HG03439 (cell line): ENCODE results near the gene CYP24A1.

Experiments
- ATAC-seq: cut with Tn5 transposase; IDR thresholded peaks from one replicate; pipeline ENCODE4 v1.9.1; 2021; ENCODE audit warnings: mild to moderate bottlenecking, moderate library complexity; ENCODE audit not compliant: unreplicated experiment

Gene CYP24A1

DNA sequence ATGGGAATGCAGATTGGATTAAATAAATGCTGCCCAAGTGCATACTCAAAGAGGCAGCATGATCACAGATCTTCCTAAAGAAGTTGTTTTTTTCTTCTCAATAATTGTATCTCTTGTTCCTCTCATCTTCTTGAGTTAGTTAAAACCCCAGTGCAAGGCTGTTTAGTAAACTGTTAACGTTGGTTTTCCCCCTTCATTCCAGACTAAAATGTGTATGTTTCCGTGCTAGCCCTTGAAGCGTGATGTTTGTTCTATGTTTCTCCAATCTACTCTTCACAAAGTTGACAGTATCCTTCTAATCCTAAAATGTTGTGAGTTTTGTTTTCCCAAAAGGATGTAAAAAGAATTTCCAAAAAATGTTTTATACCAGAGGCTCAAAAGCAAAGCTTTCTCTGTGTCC is 15.6 kb downstream of the CYP24A1 start:
- ATAC-seq: no peak

DNA sequence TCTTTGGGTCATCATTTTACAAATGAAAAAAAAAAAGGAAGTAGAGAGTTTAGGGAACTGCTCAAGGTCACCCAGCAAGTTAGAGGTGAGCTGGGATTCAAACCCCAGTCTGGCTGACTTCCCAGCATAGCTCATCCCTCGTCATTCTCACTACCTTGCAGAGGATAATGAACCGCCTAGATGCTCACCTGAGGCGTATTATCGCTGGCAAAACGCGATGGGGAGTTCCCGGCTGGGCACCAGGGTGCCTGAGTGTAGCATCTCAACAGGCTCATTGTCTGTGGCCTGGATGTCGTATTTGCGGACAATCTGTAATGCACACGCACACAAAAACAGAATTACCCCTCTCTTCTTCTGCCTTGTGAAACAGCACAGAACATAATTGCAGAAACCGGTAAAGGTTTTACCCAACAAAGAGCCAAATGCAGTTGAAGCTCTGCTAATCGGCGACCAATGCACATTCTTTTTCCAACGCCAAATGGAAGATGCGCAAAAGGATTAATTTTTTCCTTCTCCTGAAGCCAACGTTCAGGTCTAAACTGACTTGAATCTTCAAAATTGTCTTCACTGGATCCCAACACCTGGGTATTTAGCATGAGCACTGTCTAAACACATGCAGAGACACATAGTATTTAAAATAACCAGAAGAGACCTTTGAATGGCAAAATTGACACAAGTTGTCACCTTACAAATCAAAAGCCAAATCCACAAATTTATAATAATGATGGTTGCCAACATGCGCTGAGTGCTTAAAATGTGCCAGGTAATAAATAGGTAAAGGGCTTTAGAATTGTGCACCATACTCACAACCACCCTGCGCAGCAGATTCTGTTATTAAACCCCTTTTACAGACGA is 16.6 kb downstream of the CYP24A1 start:
- ATAC-seq: no peak

DNA sequence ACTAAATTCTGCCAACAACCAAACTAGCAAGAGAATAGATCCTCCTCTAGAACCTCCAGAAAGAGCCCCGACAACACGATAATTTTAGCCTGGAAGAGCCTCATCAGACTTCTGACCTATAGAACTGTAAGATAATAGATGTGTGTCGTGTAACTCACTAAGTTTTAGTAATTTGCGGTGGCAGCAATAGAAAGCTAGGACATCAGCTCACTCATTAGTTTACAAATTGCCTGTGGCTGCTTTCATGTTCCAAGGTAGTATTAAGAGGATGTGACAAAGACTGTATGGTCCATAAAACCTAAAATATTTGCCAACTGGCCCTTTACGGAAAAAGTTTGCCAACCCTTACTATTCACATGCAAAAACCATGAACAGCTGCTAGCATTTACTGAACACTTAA is 17.3 kb downstream of the CYP24A1 start:
- ATAC-seq: no peak

DNA sequence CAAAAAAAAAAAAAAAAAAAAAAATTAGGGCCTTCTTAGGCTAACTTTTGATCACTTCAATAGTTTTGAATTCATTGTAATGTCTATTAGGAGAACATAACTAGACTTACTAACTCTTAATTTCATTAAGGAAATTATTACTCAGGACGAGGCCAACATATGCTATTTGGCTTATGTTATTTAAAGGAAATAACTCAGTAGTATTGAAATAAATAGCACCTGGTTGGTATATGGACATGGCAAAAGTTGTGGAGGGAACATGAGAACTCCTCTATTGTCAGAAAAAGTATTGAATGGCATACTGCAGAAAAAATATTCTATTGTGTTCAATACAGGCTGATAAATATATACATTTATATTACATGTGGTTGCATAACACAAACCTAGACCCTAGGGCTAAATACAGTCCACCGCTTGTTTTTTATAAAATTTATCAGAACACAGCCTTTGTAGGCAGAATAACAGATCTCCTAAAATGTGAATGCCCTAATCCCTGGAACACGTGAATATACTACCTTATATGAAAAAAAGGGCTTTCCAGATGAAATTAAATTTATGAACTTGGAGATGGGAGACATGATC is 18.0 kb downstream of the CYP24A1 start:
- ATAC-seq: no peak

DNA sequence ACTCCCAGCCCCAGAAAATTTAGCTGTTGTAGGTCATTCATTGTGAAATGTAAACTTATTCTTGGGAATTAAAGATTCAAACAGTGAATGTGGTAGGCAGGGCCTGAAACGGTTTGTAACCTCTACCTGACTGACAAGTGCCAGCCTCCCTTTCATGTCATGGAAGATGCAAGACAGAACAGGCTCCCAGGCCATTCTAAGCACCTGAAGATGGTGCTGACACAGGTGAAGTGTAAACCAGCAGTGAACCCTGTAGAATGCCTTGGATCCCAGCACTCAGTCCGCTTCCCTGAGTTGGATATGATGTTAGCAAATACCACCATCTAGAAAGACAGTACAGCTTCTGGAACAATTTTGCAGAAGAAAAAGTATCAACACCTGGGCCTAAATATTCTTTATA is 19.3 kb downstream of the CYP24A1 start:
- ATAC-seq: no peak

DNA sequence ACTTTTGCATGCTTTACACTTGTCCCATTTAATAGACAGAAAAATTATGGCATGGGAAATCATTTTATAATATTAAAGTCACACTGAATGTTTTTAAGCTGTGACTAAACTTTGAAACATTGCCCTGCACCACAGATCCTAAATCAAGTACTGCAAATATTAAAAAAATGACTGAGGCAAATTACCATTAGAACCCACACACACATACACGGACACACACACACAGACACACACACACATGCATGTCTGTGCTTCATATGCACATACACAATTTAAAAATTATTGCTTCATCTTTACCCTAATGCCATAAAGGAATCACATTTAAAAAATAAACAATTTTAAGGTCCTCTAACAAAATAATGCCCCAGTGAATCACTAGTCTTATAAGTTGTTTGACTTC is 19.9 kb downstream of the CYP24A1 start:
- ATAC-seq: no peak

DNA sequence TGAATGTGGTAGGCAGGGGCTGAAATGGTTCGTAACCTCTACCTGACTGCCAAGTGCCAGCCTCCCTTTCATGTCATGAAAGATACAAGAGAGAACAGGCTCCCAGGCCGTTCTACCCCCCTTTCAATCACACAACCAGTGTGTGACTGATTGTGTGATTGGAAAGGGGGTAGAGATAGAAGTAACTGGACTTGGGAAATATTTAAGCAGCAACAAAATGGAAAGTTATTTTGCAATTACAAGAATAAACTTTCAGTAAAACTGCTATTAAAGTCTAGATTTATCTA is 20.8 kb downstream of the CYP24A1 start:
- no peak for ATAC-seq

DNA sequence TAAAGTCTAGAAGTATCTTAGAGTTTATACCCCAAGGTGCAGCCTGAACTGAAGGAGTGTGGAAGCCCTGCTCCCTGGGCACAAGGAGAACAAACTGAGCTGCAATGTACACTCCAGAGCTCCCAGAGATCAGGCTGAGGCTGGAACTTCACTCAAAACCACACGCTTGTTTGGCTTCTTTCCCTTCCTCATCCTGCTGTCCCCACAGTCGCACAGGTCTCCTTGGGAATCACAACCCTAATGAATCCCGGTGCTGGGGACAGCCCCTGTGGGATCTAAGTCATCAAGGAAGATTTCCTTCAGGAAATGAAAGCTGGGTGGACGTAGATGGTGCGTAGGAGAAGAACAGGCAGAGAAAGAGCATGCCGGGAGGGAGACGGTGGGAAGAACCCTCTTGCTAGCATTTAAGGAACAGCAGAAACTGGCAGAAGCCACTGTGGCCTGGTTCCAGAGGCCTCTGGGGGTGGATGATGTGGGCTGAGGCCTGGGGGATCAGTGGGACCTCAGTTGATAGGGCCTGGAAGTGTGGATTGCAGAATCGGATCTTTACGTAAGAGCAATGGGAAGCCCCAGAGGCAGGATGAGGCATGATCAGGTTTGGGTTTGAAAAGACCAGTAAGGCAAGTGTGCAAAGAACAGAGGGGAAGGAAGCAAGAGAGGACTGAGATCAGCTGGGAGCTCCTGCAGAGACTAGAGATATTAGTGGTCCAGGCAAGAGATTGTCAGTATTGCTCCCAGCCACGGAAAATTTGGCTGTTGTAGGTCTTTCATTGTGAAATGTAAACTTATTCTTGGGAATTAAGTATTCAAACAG is 21.4 kb downstream of the CYP24A1 start:
- no peak for ATAC-seq

DNA sequence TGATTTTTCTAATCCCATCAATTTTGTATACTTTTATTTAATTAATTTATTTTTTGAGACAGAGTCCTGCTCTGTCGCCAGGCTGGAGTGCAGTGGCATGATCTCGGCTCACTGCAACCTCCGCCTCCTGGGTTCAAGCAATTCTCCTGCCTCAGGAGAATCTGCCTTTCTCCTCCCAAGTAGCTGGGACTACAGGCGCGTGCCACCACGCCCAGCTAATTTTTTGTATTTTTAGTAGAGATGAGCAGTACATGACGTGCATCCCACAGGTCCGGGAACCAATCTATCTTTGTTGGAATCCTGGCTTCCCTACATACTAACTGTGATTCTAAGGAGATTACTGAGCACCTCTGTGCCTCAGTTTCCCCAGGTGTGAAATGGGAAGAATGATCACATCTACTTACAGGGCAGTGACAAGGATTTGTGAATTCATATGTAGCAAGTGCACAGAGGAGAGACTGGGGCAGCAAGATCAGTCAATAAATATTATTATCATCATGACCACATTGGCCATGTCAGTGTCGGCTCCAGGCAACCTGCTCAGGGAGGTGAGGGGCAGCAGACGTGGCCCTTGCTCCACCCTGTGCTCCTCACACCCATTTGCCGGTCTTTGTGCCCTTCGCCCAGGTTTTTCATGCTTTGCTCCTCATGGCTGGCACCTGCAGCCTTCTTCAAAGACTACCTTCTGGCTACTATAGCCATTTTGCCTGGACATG is 22.1 kb downstream of the CYP24A1 start:
- ATAC-seq: no peak

DNA sequence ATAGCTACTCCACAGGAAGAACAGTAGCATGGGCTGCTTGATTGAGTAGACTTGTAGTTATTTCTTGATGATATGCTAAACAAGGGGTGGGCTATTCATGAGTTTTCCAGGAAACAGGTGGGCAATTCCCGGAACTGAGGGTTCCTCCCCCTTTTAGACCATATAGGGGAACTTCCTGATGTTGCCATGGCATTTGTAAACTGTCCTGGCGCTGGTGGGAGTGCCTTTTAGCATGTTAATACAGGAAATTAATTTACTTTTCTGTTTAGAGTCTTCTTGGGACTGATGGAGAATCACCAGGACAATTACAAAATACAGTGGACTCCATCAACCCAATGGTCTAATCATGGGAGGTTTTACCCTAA is 22.7 kb downstream of the CYP24A1 start:
- no peak for ATAC-seq

DNA sequence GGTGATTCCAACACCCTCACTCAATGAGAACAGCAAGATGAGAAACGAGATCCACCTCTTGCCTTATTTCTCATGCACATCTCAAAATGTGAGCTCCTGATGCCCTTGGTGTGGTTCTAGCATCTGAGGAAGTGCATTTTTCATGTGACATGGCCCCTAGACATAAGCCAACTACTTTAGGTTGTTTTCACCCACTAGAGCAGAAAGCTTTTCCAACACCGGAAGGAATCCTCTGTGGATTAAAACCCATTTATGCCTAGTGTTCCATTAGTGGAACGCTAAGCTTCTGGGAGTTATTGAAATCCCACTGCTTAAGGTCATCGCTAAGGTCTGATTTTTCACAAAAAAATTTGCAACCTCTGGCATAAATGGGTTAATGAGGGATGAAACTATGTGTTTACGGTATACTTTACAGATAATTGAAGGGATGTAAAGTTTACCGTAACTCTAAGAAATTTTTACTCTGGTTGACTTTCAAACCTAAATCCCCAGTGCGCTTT is 24.0 kb downstream of the CYP24A1 start:
- no peak for ATAC-seq

DNA sequence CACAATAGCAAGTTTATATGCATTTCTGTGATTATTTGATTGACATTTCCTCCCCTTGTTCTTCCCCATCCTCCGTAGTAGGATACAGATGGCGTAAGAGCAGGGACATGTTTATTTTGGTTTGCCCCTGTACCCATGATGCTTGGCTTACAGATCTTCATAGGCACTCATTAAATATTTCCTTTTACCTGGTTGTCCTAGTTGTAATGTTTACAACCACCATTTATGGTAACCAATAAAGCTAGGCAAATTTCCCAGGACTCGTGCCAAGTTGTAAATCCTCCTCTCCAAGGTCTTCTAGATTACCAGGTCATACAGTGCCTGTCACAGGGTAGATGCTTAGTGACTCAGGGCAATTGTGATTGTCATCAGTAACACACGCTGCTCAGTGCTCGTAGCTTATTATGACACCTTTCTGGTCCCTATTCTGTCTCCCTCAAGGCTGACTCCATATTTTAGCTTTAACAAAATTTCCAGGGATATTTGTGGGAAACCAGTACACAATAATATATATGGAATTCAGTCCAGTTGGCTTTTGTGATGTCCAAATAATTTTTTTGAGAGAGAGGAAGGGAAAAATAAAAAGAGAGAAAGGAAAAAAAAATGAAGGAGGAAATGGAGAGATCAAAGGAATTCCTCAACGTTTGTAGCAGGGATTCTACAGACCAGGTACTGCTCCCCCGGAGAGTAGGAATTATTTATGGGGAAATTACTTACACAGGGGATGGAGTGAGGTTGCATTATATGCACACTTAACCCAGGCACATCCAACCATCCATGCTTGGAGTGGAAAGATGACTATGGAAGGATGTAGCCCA is 24.6 kb downstream of the CYP24A1 start:
- ATAC-seq: no peak

DNA sequence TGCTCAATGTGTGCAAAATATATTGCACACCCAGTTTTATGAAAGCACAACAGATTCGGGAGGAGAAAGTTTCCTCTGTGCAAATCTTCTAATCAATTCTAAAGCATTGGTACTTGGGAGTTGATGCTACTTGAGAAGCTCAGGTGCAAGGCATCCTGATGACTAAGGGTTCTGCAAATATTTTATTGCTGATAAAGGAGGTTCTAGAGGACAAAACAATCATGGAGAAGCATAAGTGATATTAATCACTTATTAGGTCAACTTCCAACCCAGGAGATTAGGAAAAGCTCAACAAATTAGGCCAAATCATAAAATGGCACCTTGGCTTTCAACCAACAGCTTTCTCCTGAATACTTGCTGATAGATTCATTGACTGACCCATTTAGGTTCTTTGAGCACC is 27.1 kb downstream of the CYP24A1 start:
- ATAC-seq: no peak

DNA sequence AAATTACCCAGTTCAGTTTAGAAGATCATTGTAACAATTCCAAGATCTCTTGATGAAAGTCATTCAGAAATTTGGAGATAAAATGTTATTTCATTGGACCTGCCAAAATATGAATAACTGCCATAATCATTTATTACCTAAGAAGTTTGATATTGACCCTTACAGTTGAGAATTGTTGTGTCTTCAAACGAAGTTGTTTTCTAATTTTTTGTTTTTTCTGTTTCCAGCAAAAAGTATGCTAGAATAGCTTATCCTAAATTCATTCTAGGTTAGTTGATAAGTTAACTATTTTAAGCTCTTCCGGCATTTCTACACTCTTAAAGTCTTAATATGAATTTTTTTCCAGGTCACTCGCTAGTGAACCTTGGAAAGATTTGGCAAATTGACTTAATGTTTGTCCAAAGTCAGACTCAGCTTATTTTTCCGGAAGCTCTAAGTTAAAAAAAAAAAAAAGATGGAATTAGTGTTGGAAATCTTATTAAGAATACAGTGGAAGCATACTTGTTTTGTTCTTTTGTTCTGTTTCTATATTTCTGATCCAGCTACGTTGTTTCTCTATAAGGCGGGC is 28.9 kb downstream of the CYP24A1 start:
- ATAC-seq: no peak

DNA sequence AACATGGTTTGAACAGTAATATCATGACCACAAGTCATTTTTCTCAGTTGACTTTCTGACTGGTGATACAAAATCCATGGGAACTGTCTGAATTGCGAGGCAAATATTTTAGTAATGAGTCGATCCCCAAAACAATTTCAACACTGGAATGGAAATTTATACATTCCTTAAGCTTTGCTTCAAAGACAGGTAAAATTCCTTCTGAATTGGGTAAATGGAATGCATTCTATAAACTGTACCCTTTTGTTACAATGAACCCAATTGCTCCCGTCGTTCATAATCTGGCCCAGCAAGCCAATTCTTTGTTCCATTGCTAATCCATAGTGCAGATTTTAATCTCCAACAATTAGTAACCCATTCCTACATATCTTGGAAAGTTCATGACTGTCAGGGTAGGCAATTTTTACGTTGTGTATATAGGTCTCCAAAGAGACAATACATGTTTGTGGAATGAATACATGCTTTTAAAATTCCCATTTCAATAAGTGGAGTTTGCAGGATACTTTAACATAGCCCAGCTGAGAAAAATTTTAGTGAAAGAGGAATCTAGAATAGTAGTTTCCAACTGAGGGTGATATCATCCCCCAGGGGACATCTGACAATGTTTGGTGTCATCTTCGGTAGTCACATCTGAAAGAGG is 32.7 kb downstream of the CYP24A1 start:
- no peak for ATAC-seq

DNA sequence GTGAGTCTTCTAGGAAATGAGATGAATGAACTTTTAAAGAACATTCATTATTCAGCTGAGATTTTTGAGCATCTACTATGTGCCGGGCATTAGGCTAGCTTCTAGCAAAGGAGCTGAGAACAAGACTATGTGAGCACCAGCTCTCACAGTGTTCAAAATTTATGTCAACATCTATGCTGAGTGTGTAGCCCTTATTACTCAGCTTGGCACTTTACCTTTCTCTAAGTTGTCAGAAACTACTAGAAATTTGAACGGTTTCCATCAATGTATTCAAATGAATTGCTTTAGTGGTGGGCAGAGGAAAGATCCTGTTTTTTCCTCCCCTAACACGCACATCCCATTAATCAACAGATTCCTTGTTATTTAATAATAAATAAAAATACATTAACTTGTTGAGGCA is 33.3 kb downstream of the CYP24A1 start:
- no peak for ATAC-seq

DNA sequence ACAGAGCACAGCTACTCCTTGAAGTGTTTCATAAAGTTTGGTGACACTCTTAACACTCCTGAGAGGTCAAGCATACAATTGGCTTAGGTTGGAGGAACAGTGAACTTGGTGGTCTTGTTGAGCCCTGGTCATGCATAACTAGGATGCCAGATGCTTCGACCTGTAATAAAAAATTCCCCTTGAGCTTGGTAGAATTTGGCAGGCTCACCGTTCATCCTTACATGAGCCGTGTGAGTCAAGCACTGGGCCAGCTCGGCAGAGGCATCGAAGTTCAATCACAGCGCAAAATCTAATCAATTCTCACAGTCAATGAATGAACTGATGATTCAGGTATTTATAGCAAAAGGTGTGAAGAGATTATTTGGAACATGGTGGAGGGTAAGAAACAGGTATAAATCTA is 33.7 kb downstream of the CYP24A1 start:
- ATAC-seq: no peak

DNA sequence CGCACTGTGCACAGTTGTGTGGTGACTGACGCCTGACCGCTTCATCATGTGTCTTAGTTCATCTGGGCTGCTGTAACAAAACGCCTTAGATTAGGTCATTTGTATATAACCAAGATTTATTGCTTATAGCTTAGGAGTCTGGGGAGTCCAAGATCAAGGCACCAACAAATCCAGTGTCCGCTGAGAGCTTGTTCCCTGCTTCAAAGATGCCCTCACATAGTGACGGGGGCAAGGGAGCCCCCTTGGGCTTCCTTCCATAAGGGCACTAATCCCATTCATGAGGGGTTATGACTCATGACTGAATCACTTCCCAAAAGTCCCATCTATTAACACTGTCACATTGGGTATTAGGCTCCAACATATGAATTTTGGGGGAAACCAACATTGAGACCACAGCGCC is 34.6 kb downstream of the CYP24A1 start:
- ATAC-seq: no peak

DNA sequence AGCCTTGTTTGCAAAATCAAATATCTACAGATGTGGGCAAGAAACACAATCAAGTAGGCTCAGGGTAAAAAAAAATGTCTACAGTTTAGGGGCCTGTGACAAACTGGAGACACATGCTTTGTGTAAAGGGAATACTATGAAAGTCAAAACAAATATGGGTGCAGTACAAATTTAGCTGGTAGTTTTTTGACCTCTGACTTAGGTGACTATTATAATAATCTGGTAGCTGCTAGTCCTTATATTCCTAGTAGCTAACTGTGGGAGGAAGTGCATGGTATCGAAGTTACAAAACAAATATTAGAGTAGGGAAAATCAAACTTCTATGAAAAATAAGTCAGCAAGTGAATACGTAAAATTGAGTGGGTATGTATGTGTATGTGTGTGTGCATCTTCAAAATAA is 35.4 kb downstream of the CYP24A1 start:
- ATAC-seq: no peak

DNA sequence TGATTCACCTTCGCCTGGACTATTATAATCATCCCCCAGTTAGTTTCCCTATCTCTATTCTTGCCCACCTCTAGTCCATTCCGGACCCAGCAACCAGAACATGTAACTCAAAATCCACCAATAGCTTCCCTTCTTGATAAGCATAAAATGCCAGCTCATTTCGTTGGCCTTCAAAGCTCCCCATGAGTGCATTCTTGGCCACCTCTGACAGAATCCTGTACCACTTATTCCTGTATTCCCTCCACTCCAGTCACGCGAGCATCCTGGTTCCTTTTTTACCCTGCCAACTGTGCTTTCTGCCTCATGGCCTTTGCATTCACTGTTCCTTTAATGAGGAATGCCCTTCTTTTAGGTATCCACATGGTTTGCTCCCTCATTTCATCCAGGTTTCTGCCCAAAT is 36.7 kb downstream of the CYP24A1 start:
- no peak for ATAC-seq
